Dermis microvascular lymphatic vessel endothelial cell (primary cell): Measurements from ENCODE around the gene TSPAN15. TPM values are rescaled to one million over a fixed set of nuclear protein-coding genes. Genes with fewer than 3 reads are reported as not detected.
"Not testable (repeated sequence)": the region's sequence is repeated elsewhere in the genome, so short reads cannot be mapped to it uniquely, and the experiment has no call there.

Experiments
- DNase-seq, 2 donors: peaks; one replicate each; pipeline versions ENCODE4 v3.0.0 to v3.0.0-alpha.2; 2010; ENCODE audit warnings: low read depth in 2 of 2
- total RNA-seq: library from RNA; depleted of rRNA; stranded (reverse); fragments of >200 nt; gene quantifications from 2 replicates; pipeline ENCODE4 v1.2.1, GENCODE V29; 2014

Gene TSPAN15
- total RNA-seq, 1 donor from 2014 or later = 150 TPM

DNA sequence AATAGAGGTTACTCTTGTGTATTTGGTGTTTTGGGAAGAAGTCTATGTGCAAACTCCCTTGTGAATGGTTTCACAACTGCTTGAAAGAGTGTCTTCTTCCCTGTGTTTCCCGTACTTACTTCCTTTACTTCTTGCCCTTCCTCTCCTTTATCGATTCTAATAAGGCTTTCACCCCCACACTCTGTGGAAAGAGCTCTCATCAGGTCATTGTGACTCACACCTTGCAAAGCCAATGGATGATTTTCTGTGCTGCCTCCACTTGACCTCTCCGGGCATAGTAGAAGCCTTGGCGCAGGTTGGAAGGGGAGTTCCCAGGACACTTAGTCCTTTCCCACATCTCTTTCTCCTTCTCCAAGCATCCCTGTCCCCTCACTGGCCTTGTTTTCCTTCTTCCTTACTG lies 6.2 kb upstream of the TSPAN15 start:
- DNase-seq = peak in 1 of 2 donors; percentile 61

DNA sequence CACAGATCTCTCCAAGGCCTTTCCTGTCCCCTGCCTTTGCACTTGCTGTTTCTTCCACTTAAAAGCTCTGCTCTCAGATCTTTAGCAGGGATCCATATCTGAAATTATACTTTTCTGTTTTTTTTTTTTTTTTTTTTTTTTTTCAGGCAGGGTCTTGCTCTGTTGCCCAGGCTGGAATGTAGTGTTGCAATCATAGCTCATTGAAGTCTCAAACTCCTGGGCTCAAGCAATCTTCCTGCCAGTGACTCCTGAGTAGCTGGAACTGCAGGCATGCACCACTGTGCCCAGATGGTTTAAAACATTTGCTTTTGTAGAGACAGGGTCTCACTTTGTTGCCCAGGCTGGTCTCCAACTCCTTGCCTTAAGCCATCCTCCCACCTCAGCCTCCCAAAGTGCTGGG lies 5.0 kb upstream of the TSPAN15 start:
- no peak for DNase-seq

DNA sequence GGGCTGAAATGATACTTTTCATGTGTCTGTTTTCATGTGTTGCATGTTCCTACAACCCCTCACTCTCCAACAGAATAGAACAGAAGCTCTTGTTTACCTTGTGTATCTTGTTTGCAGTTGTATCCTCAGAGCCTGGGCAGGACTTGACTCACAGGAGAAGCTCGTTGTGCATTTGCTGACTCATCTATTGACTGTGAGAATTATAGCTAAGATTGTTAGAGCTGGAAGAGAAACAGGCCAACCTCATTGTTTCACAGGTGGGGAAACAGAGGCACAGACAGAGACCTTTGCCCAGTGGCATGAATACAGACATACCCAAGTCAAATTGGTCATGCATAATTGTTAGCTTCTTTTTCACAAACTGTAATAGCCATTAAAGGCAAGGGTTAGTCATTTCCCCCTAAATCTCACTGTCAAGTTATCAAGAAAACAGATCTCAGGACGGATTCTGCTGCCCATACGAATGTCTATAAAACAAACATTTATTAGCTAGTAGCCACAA lies 4.6 kb upstream of the TSPAN15 start:
- DNase-seq = peak in 1 of 2 donors; percentile 98

- DNase-seq = peak; percentile 66 to 90
Observed at GRCh38 chr10:69449841-69450240, 1.4 kb upstream of the TSPAN15 start.

GRCh38 chr10:69450395-69450794 lies 870 bp upstream of the TSPAN15 start:
- DNase-seq = not testable (repeated sequence)

DNA sequence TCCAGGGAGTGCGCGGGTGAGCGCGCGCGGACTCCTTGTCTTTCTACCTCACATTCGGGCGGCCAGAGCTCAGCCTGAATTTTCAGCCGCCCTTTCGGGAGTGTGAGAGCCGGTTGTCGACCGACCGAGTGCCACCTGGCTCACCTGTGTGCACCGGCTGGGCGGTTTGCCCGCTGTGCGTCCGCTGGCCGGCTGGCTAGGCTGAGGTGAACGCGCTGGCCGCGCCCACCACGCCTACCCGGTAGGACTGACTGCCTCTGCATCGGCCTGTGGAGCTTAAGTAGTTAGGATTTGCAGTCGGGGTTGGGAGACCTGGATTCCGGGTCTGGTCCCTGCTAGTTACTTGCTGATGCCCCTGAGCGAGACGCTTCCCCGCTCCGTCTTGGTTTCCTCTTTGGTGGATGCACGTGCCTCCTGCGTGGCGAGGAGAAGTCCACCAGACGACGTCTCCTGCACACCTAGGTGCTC lies 553 bp downstream of the TSPAN15 start:
- peak in 1 of 2 donors; percentile 41 for DNase-seq

DNA sequence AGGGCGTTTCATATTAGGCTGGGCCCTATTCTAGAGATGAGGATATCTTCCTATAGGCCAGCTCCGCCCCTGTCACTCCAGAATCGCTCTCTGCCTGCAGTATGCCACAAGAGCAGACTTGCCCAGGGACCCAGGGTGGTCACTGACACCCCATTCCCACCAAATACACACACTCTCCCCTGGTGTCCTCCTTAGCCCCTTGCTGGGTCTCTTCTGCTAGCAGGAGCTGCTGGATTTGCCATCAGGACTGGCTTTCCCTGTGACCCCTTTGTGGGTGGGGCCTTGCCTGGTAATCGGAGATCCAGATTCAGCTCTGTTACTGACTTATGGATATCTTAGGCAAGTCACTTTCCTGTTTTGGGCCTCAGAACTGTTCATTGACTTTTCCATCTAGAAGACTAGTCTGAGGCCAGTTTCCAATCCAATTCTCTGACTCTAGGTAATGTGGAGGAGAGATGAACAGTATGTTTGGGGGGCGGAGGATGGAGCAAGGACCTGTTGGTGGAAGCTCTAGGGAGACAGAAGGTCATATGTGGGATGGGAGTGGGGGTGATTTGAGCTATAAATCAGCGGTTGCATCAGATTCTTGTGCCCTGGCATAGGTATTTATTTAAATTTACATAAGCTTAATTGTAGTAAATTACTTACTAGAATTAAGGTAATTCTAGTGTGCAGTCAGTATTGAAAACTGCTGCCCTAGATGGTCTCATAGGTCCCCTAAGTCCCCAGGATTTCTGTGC lies 1.6 kb downstream of the TSPAN15 start:
- DNase-seq = peak in 1 of 2 donors; percentile 50

GRCh38 chr10:69453795-69454194 lies 2.5 kb downstream of the TSPAN15 start:
- no peak for DNase-seq

DNA sequence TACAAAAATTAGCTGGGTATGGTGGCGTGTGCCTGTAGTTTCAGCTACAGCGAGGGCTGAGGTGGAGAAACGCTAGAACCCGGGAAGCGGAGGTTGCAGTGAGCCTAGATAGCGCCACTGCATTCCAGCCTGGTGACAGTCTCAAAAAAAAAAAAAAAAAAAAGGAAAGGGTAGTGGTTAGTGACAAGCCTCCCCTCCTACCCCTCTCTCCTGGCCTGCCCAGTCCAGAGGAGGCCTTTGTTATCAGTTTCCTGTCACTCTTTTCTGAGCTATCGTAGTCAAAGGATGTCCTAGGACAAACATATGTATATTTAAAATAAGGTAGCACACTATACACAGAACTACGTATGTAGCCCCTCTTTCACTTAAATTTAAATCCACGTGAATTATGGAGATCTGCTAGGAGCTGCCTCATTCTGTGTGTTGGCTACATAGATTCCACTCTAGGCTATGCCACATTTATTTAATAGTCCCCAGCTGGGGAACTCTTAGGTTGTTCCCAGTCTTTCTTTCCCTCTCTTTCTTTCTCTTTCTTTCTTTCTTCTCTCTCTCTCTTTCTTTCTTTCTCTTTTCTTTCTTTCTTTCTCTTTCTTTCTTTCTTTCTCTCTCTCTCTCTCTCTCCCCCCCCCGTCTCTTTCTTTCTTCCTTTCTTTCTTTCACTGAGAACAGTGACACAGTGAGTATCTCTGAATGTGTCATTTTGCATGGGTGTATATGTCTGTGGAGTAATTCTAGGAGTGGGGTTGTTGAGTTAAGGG lies 3.9 kb downstream of the TSPAN15 start:
- peak in 1 of 2 donors; percentile 54 for DNase-seq

- no peak for DNase-seq
Observed at GRCh38 chr10:69456880-69457693, 5.8 kb downstream of the TSPAN15 start.

GRCh38 chr10:69457771-69458237 lies 6.5 kb downstream of the TSPAN15 start:
- no peak for DNase-seq

DNA sequence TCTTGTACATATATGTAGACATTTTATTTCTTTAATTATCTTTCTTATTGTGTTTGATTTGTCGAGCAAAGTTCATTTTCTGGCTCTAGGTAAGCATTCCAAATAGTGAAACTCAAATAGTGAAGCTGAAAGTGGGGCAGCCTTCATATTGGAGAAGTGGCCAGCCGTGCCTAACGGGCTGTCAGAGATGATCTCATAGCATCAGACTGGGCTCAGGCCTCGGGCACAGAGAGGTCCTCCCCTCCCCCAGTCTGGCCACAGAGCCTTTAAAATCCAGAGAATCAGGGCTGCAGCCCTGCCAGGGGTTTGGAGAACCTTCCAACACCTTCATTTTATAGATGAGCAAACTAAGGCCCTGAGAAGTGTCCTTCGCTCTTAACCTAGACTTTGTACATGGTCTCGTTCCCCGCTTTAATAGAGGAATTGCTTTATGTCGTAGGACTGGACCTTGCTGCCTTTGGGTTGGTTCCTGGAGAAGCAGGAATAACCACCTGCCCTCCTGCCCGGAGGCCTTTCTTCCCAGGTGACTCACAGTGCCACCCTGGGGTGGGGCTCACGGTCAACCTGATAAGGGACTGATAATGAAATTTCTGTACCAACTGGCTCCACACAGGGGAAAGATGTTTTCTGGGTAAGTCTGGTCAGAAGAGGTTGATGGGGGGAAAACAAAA lies 7.3 kb downstream of the TSPAN15 start:
- no peak for DNase-seq

- no peak for DNase-seq
Observed at GRCh38 chr10:69459101-69459790, 8.0 kb downstream of the TSPAN15 start.

DNA sequence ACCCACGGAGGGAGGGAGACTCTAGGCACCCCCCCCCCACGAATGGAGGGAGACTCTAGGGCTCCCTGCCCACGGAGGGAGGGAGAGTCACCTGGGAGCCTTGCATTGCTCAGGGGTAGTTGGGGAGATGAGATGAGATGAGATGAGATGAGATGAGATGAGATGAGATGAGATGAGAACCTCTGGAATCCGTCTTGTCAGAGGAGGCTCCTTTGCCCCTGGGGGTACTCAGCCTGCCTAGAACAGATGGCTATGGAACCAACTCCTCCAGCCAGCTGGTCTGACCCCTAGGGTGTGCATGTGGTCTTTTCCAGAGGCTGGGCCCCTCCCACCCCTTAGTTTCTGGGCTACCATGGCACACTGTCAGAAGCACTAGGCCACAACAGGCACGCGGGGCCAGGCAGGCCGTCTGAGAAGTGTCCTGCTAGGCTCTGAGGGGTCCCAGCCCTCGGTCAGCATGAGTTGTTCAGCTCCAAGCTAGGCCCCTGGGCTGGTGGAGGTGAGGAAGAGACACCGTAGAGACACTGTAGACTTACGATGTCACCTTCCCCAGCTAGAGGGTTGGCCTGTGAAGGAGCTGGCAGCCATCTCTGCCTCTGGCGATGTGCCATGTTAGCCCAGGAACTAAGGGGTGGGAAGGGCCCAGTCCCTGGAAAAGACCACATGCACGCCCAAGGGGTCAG lies 8.8 kb downstream of the TSPAN15 start:
- no peak for DNase-seq

GRCh38 chr10:69460576-69461242 lies 9.4 kb downstream of the TSPAN15 start:
- no peak for DNase-seq

DNA sequence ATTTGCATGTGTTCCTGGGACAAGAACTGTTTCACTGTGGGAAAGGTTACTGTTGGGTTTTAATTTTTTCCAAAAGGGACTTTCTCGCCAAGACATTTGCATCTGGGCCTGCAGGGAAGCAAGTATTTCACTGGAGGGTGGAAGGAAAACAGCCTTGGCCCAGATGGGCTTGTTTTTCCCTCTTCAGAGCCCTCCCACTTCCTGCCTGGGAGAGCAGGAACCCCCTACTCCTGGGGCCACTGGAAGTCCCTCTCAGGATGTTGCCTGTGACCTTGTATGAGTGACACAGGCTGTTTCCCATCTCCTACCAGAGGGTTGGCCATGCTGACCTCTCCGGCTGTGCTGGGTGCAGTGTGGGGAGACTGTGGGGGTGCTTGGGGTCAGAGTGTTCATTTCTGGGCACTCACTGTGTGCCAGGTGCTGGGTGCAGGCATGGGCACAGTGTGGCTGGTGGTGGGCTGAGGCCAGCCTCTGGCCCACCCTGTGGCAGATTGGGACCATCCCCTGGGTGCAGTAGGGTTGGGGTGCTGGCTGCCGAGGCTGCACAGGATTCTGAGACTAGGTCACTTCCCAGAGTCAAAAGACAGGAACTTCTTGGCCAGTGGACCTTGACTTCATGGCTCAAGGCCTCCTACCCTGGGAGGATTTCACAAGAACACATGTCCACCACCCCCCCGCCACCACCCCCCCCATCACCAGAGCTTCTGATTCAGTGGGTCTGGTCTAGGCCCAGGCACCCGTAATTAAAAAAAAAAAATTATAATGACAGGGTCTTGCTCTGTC lies 10.2 kb downstream of the TSPAN15 start:
- DNase-seq = peak in 1 of 2 donors; percentile 65

DNA sequence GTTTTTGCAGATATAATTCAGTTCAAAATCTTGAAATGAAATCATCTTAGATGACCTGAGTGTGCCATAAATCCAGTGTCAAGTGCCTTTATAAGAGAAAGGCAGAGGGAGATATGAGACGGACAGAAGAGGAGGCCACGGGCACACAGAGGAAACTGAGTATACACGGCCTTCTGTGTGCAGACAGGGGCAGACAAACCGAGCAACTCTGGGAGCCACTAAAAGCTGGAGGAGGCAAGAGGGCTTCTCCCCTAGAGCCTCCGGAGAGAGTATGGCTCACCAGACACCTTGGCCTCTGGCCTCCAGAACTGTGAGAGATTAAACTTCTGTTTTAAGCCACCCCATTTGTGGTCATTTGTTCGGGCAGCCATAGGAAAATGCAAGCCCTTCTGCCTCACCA lies 12.6 kb downstream of the TSPAN15 start:
- no peak for DNase-seq

- peak; percentile 83 to 95 for DNase-seq
Observed at GRCh38 chr10:69464401-69464800, 13.1 kb downstream of the TSPAN15 start.
